GM12872 (cell line): ENCODE results near the gene CEND1.

Experiments
- CTCF ChIP-seq: IDR thresholded peaks from 3 replicates; pipeline ENCODE4 v1.5.1; 2011; ENCODE audit warnings: low read depth, mild to moderate bottlenecking, low read length, moderate library complexity; ENCODE audit not compliant: insufficient read depth

The CEND1 gene

DNA sequence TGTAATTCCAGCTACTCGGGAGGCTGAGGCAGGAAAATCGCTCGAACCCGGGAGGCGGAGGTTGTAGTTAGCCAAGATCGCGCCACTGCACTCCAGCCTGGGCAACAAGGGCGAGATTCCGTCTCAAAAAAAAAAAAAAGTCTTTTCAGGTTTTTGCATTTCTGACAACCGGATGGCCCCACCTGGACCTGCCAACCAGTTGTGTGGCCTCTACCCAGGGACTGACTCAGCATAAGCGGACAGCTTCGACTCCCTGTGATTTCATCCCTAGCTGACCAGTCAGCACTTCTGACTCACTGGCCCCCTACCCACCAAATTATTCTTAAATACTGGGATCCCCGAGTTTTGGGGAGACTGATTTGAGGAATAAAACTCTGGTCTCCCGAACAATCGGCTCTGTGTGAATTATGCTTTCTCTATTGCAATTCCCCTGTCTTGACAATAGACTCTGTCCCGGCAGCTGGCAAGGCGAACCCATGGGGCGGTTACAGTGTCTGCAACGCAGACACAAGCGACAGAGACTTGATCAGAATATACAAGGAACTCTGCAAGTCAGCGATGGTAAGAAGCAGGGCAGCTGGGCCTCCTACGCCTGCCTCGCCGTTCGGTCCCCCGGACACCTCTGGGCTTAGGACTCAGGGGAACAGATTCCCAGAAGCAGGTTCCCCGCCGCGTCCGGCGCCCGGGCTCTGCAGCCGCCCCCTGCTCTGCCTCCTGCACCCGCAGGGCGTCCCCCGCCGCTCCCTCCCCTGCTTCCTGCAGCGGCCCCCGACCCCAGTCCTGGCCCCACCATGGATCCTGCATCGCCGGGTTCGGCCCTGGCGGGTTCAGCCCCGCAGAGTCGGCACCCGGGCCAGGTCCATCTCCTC, 43.4 kb downstream of the CEND1 start:
- TF ChIP-seq CTCF, result no peak

DNA sequence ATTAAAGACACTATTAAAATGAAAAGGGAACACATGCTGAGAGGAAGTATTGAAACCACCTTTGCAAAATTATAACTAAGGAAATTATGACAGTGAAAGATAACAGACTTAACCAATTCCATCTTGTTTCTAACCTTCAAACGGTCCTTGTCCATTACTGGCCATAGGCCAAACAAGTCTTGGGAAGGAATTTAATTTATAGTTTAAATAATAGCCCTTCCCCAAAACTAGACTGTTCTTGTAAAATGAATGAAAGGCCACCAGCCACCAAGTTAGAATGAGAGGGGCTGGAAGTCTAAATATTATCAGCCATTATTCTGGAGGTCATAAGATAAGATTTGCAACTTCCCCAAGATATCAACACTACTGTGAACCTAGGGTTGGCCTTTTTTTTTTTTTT, 44.5 kb downstream of the CEND1 start:
- TF ChIP-seq CTCF, result no peak

- TF ChIP-seq CTCF, result no peak
Measured at GRCh38 chr11:742571-743201, 47.2 kb downstream of the CEND1 start.

- TF ChIP-seq CTCF, result no peak
Measured at GRCh38 chr11:742156-742546, 47.7 kb downstream of the CEND1 start.

- TF ChIP-seq CTCF, result no peak
Measured at GRCh38 chr11:737366-737765, 52.5 kb downstream of the CEND1 start.
